Astrocyte (in vitro differentiated cells and primary cell): ENCODE results near the gene GPRC5A. TPM values are rescaled to one million over a fixed set of nuclear protein-coding genes. Genes with fewer than 3 reads are reported as not detected.

Source experiments
- DNase-seq: peaks from one replicate; pipeline ENCODE4 v3.0.0-alpha.2; 2010; ENCODE audit warnings: low read depth
- FAIRE-seq: peaks from 2 replicates; lab custom pipeline; 2011; peaks lifted over from hg19 to GRCh38; lab: Jason Lieb, UNC
- H2AFZ ChIP-seq: 2 replicates; pipeline ENCODE4 v1.6.0; 2012; ENCODE audit warnings: low read depth, low read length, inconsistent platforms
- H3K27ac ChIP-seq: 2 replicates; pipeline ENCODE4 v1.5.1; 2011; ENCODE audit warnings: low read depth, low read length, inconsistent platforms
- H3K27me3 ChIP-seq: 2 replicates; pipeline ENCODE4 v1.6.0; 2011; ENCODE audit warnings: low read length, inconsistent platforms; ENCODE audit not compliant: insufficient read depth
- H3K36me3 ChIP-seq: 2 replicates; pipeline ENCODE4 v1.5.1; 2011; ENCODE audit warnings: low read length, inconsistent platforms; ENCODE audit not compliant: insufficient read depth
- H3K4me1 ChIP-seq: 2 replicates; pipeline ENCODE4 v1.5.1; 2011; ENCODE audit warnings: low read length, inconsistent platforms; ENCODE audit not compliant: insufficient read depth
- H3K4me2 ChIP-seq: 2 replicates; pipeline ENCODE4 v1.6.0; 2012; ENCODE audit warnings: low read length, inconsistent platforms
- H3K4me3 ChIP-seq: 2 replicates; pipeline ENCODE4 v1.5.1; 2011; ENCODE audit warnings: low read depth, mild to moderate bottlenecking, low read length, inconsistent platforms; ENCODE audit not compliant: insufficient read depth
- H3K79me2 ChIP-seq: 2 replicates; pipeline ENCODE4 v1.6.0; 2012; ENCODE audit warnings: mild to moderate bottlenecking, low read length, inconsistent platforms; ENCODE audit not compliant: insufficient read depth
- H3K9ac ChIP-seq: 2 replicates; pipeline ENCODE4 v1.6.0; 2012; ENCODE audit warnings: mild to moderate bottlenecking, low read length, inconsistent platforms
- H3K9me3 ChIP-seq: 2 replicates; pipeline ENCODE4 v1.5.1; 2012; ENCODE audit warnings: low read depth, mild to moderate bottlenecking, low read length, inconsistent platforms; ENCODE audit not compliant: insufficient read depth
- H4K20me1 ChIP-seq: 2 replicates; pipeline ENCODE4 v1.6.0; 2012; ENCODE audit warnings: low read length, inconsistent platforms; ENCODE audit not compliant: insufficient read depth
- H3K27ac Mint-ChIP-seq: one replicate; pipeline ENCODE4 v1.8.0; 2021; ENCODE audit warnings: mild to moderate bottlenecking, mixed read lengths; ENCODE audit not compliant: unreplicated experiment
- H3K27me3 Mint-ChIP-seq: one replicate; pipeline ENCODE4 v1.8.0; 2021; ENCODE audit warnings: low read depth, mixed read lengths; ENCODE audit not compliant: unreplicated experiment
- H3K36me3 Mint-ChIP-seq: one replicate; pipeline ENCODE4 v1.8.0; 2021; ENCODE audit warnings: low read depth, mixed read lengths; ENCODE audit not compliant: unreplicated experiment
- H3K4me1 Mint-ChIP-seq: one replicate; pipeline ENCODE4 v1.8.0; 2021; ENCODE audit warnings: low read depth, mixed read lengths; ENCODE audit not compliant: unreplicated experiment
- H3K4me3 Mint-ChIP-seq: one replicate; pipeline ENCODE4 v1.8.0; 2021; ENCODE audit warnings: mild to moderate bottlenecking, moderate library complexity, mixed read lengths; ENCODE audit not compliant: unreplicated experiment
- H3K9me3 Mint-ChIP-seq: one replicate; pipeline ENCODE4 v1.8.0; 2021; ENCODE audit warnings: mild to moderate bottlenecking, mixed read lengths; ENCODE audit not compliant: unreplicated experiment
- CTCF ChIP-seq: IDR thresholded peaks from 2 replicates; pipeline ENCODE4 v1.5.1; 2011; ENCODE audit warnings: low read depth, mild to moderate bottlenecking, inconsistent platforms, low read length, moderate library complexity; ENCODE audit not compliant: insufficient read depth
- EZH2 ChIP-seq: IDR thresholded peaks from 2 replicates; pipeline ENCODE4 v1.6.1; 2012; ENCODE audit warnings: mild to moderate bottlenecking, low read length, inconsistent platforms; ENCODE audit not compliant: insufficient read depth
- total RNA-seq: library from RNA; stranded (reverse); gene quantifications from 2 replicates; pipeline ENCODE4 v1.2.1, GENCODE V29; 2021

GPRC5A gene
- total RNA-seq, 1 donor from 2014 or later: 12.5 TPM

- H2AFZ ChIP-seq: no peak overlapping the region
- H3K4me1 Mint-ChIP-seq: peaks cover 13% of the 10 kb centered on the region
- H3K4me2 ChIP-seq: no peak overlapping the region
- H3K4me1 ChIP-seq: peaks cover 24% of the 10 kb centered on the region
- no peak overlapping the region for H3K9ac ChIP-seq
- peaks cover 14% of the 10 kb centered on the region for H3K27me3 Mint-ChIP-seq
- peak overlapping the region; percentile 54 for H3K4me3 Mint-ChIP-seq
- no peaks in the 10 kb centered on the region for H4K20me1 ChIP-seq
- no peaks in the 10 kb centered on the region for H3K27me3 ChIP-seq
- H3K79me2 ChIP-seq: peaks cover 13% of the 10 kb centered on the region
- no peak overlapping the region for H3K4me3 ChIP-seq
- no peaks in the 10 kb centered on the region for H3K9me3 Mint-ChIP-seq
- H3K27ac ChIP-seq: no peak overlapping the region
- H3K36me3 Mint-ChIP-seq: no peaks in the 10 kb centered on the region
- no peaks in the 10 kb centered on the region for H3K36me3 ChIP-seq
- H3K9me3 ChIP-seq: no peaks in the 10 kb centered on the region
- no peak for TF ChIP-seq EZH2
- TF ChIP-seq CTCF: no peak
- FAIRE-seq (no peak), DNase-seq (no peak)
- H3K27ac Mint-ChIP-seq: no peak overlapping the region
Measured at GRCh38 chr12:12889701-12890100, 1.7 kb upstream of the GPRC5A start.

GRCh38 chr12:12890543-12891079 is 751 bp upstream of the GPRC5A start:
- FAIRE-seq: no peak
- H3K27me3 ChIP-seq: no peaks in the 10 kb centered on the region
- peak; percentile 8 for TF ChIP-seq CTCF
- no peak for TF ChIP-seq EZH2
- H3K27ac Mint-ChIP-seq: peak overlapping the region; percentile 77
- H3K9me3 Mint-ChIP-seq: no peaks in the 10 kb centered on the region
- H3K4me1 ChIP-seq: peaks cover 16% of the 10 kb centered on the region
- H3K27me3 Mint-ChIP-seq: peaks cover 14% of the 10 kb centered on the region
- peak; percentile 68 for DNase-seq
- H3K36me3 Mint-ChIP-seq: no peaks in the 10 kb centered on the region
- H3K4me3 Mint-ChIP-seq: peak overlapping the region; percentile 81
- peak overlapping the region; percentile 92 for H3K9ac ChIP-seq
- H3K27ac ChIP-seq: peak overlapping the region; percentile 90
- H3K36me3 ChIP-seq: no peaks in the 10 kb centered on the region
- H4K20me1 ChIP-seq: no peaks in the 10 kb centered on the region
- peak overlapping the region; percentile 65 for H3K4me3 ChIP-seq
- H2AFZ ChIP-seq: peak overlapping the region; percentile 70
- peaks cover 8% of the 10 kb centered on the region for H3K4me1 Mint-ChIP-seq
- peak overlapping the region; percentile 91 for H3K4me2 ChIP-seq
- peaks cover 13% of the 10 kb centered on the region for H3K79me2 ChIP-seq
- no peaks in the 10 kb centered on the region for H3K9me3 ChIP-seq

- DNase-seq: no peak
- no peaks in the 10 kb centered on the region for H3K36me3 Mint-ChIP-seq
- peak overlapping the region; percentile 92 for H3K9ac ChIP-seq
Measured at GRCh38 chr12:12891881-12892355, 556 bp downstream of the GPRC5A start.

More at GRCh38 chr12:12891881-12892355, 556 bp downstream of the GPRC5A start:
- Mint-ChIP-seq H3K27me3 (peaks cover 10% of the 10 kb centered on the region), H3K9me3 (no peaks in the 10 kb centered on the region), H3K4me1 (peaks cover 5% of the 10 kb centered on the region), H3K4me3 (peak overlapping the region; percentile 78), H3K27ac (no peak overlapping the region)
- peak overlapping the region; percentile 90 for H3K27ac ChIP-seq
- H3K9me3 ChIP-seq: no peaks in the 10 kb centered on the region
- TF ChIP-seq EZH2: no peak
- no peak for TF ChIP-seq CTCF
- no peaks in the 10 kb centered on the region for H4K20me1 ChIP-seq
- H3K4me1 ChIP-seq: peaks cover 22% of the 10 kb centered on the region
- no peak overlapping the region for H2AFZ ChIP-seq
- H3K27me3 ChIP-seq: no peaks in the 10 kb centered on the region
- FAIRE-seq: no peak
- peak overlapping the region; percentile 91 for H3K4me2 ChIP-seq
- H3K79me2 ChIP-seq: peaks cover 13% of the 10 kb centered on the region
- H3K36me3 ChIP-seq: no peaks in the 10 kb centered on the region
- peak overlapping the region; percentile 65 for H3K4me3 ChIP-seq
